MCF 10A (cell line): ENCODE data around the gene DRGX. TPM values are rescaled to one million over a fixed set of nuclear protein-coding genes. Genes with fewer than 3 reads are reported as not detected.

Experiments
- BruUV-seq: library from RNA; stranded (reverse); fragments of 400-500 nt; replicated peaks from 2 replicates; lab custom pipeline; 2021; lab: Mats Ljungman, UMichigan
- CTCF ChIA-PET: fragments of 300-600 bp; sonication (Branson Sonifier 250); formaldehyde crosslinking; extraction: SDS; loops from one replicate; lab custom pipeline; 2021; ENCODE audit warnings: antibody characterized with exemption, inconsistent platforms; lab: Yijun Ruan, JAX
- POLR2A ChIA-PET: fragments of 300-600, 350-650 bp; sonication (Branson Sonifier 250); formaldehyde crosslinking; extraction: SDS; loops from one replicate; lab custom pipeline; 2020; ENCODE audit warnings: antibody characterized with exemption, inconsistent platforms; lab: Yijun Ruan, JAX
- DNase-seq: peaks from one replicate; pipeline ENCODE4 v3.0.0-alpha.2; 2018; ENCODE audit not compliant: unreplicated experiment
- H3K27ac Mint-ChIP-seq: one replicate; pipeline ENCODE4 v1.8.0; 2022; ENCODE audit warnings: mild to moderate bottlenecking, low read depth, mixed read lengths; ENCODE audit not compliant: unreplicated experiment
- H3K27me3 Mint-ChIP-seq: one replicate; pipeline ENCODE4 v1.8.0; 2022; ENCODE audit warnings: mixed read lengths; ENCODE audit not compliant: insufficient read depth, unreplicated experiment
- H3K36me3 Mint-ChIP-seq: one replicate; pipeline ENCODE4 v1.8.0; 2022; ENCODE audit warnings: mild to moderate bottlenecking, moderate library complexity, mixed read lengths; ENCODE audit not compliant: insufficient read depth, unreplicated experiment
- H3K4me1 Mint-ChIP-seq: one replicate; pipeline ENCODE4 v1.8.0; 2022; ENCODE audit warnings: mixed read lengths; ENCODE audit not compliant: insufficient read depth, unreplicated experiment
- H3K4me3 Mint-ChIP-seq: one replicate; pipeline ENCODE4 v1.8.0; 2022; ENCODE audit warnings: mild to moderate bottlenecking, moderate library complexity, mixed read lengths; ENCODE audit not compliant: unreplicated experiment
- H3K9me3 Mint-ChIP-seq: one replicate; pipeline ENCODE4 v1.8.0; 2022; ENCODE audit warnings: mixed read lengths; ENCODE audit not compliant: unreplicated experiment
- intact Hi-C: fragments of 100-400 bp; cut with micrococcal nuclease; formaldehyde crosslinking; loops from 2 replicates; pipeline ENCODE4 v1.14.1; 2022
- total RNA-seq: library from RNA; stranded (reverse); gene quantifications from 2 replicates; pipeline ENCODE4 v1.2.3, GENCODE V29; 2022
- TF ChIP-seq, protein P1 (sequence below): fragments of 200-600 bp; IDR thresholded peaks from one replicate; pipeline ENCODE4 v1.8.0; 2022; ENCODE audit warnings: antibody characterized with exemption, mild to moderate bottlenecking; ENCODE audit not compliant: unreplicated experiment

Gene DRGX
- total RNA-seq, 1 experiment from 2014 or later, result not detected

DNA sequence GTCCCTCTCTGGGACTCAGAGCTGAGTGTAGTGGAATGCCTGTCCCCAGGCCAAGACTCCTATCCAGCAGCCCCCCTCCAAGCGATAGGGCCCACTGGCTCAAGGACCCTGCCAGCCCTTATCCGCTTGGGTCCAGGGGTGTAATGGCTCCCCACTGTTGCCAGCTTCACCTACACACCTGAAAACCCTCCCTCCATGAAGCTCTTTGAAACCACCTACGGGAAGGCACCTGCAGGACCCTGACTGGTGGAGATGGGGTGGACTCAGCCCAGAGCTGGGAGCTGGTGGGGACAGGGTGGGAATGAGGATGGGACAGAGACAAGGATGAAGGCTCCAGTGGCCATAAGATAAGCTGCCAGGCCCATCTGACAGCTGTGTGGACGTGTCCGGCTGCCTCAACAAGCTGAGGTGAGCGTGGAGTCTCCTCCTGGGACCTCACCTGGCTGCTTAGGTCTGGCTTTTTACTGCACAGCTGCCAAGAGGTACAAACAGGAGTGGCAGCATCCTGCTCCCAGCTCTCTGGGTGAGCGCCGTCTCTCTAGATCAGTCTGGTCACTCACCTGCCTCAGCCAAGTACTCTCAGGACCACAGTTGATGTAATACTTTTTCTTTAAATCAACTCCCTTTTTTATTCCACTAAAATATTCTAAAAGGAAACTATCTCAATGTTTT lies 41.9 kb downstream of the DRGX start:
- TF ChIP-seq, protein P1, sequence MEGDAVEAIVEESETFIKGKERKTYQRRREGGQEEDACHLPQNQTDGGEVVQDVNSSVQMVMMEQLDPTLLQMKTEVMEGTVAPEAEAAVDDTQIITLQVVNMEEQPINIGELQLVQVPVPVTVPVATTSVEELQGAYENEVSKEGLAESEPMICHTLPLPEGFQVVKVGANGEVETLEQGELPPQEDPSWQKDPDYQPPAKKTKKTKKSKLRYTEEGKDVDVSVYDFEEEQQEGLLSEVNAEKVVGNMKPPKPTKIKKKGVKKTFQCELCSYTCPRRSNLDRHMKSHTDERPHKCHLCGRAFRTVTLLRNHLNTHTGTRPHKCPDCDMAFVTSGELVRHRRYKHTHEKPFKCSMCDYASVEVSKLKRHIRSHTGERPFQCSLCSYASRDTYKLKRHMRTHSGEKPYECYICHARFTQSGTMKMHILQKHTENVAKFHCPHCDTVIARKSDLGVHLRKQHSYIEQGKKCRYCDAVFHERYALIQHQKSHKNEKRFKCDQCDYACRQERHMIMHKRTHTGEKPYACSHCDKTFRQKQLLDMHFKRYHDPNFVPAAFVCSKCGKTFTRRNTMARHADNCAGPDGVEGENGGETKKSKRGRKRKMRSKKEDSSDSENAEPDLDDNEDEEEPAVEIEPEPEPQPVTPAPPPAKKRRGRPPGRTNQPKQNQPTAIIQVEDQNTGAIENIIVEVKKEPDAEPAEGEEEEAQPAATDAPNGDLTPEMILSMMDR, result no peak
- H3K9me3 Mint-ChIP-seq, result no peaks in the 10 kb centered on the region
- no peak for DNase-seq
- no TSS peak for BruUV-seq
- intact Hi-C loops, result no loop called here
- H3K36me3 Mint-ChIP-seq, result no peaks in the 10 kb centered on the region
- no peak overlapping the region for H3K4me3 Mint-ChIP-seq
- H3K27ac Mint-ChIP-seq, result no peak overlapping the region
- H3K27me3 Mint-ChIP-seq, result no peaks in the 10 kb centered on the region
- CTCF ChIA-PET, result interaction anchor here (0.5 to 0.6 kb wide), 2 partner anchors 1260 to 1566 kb away, joined by 3 to 6 read pairs; no protein-coding TSS in a partner anchor
- POLR2A ChIA-PET, result no interaction called here
- H3K4me1 Mint-ChIP-seq, result no peaks in the 10 kb centered on the region

DNA sequence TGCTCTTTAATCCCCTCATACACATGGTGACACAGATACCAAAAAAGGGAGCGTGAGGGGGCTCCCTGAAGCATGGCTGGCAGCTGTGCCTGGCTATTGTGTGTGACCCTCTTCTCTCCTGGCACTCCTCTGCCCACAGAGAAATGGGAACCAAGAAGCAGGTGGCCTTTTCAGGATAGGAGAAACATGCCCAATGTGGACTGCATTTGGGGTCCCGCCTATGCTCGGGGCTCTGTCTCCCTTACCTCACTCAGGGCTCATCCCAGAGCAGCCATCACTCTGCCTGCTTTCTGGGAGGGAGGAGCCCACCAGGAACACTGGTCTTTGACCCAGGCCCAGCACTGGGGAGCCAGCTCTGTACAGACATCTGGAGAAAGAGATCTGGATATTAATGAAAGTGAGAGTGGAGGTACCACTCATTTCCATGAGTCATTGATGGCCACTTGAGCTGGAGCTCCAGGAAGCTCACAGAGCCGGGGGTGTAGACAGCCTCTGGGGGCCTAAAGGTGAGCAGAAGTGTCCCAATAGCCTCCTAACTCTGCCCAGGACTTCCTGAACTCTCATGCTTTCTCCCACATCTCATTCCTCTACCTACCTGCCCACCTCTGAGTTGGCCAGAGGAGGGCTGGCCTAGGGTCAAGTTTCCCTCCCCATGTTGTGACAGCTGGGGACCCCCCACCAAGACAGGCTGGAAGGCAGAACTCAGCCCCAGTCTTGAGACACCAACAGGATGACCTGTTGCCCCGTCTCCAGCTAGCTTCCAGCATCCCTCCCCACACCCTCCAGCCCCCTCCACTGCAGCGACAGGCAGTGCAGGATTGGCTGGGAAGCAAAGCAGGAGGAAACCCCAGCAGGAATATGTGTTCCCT lies 42.6 kb downstream of the DRGX start:
- no peaks in the 10 kb centered on the region for H3K9me3 Mint-ChIP-seq
- intact Hi-C loops, result no loop called here
- BruUV-seq, result no TSS peak
- H3K4me1 Mint-ChIP-seq, result no peaks in the 10 kb centered on the region
- no peaks in the 10 kb centered on the region for H3K27me3 Mint-ChIP-seq
- TF ChIP-seq, protein P1, result no peak
- no peak overlapping the region for H3K4me3 Mint-ChIP-seq
- H3K36me3 Mint-ChIP-seq, result no peaks in the 10 kb centered on the region
- POLR2A ChIA-PET, result no interaction called here
- CTCF ChIA-PET, result no interaction called here
- H3K27ac Mint-ChIP-seq, result no peak overlapping the region
- DNase-seq, result no peak

DNA sequence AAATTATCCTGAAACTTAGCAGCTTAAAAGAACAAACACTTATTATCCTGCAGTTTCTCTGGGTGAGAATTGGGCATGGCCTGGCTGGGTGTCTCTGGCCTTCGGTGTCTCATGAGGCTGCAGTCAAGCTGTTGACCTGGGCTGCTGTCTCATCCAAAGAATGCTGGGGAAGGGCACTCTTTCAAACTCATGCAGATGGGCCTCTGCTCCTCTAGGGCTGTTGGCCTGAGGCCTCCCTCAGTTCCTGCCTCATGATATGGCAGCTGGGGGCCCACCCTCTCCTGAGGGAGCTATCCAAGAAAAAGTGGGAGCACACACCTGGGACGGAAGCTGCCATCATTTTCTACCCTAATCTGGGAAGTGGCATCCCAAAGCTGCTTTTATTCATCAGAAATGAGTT lies 43.6 kb downstream of the DRGX start:
- Mint-ChIP-seq H3K4me3 (no peak overlapping the region), H3K4me1 (no peaks in the 10 kb centered on the region), H3K36me3 (no peaks in the 10 kb centered on the region), H3K27ac (no peak overlapping the region), H3K27me3 (peaks cover under 1% of the 10 kb centered on the region), H3K9me3 (no peaks in the 10 kb centered on the region)
- DNase-seq, result no peak
- TF ChIP-seq, protein P1, result no peak
- POLR2A ChIA-PET, result no interaction called here
- no TSS peak for BruUV-seq
- intact Hi-C loops, result no loop called here
- CTCF ChIA-PET, result interaction anchor here (0.6 kb wide), 1 partner anchor 470 kb away, joined by 3 read pairs; no protein-coding TSS in a partner anchor

DNA sequence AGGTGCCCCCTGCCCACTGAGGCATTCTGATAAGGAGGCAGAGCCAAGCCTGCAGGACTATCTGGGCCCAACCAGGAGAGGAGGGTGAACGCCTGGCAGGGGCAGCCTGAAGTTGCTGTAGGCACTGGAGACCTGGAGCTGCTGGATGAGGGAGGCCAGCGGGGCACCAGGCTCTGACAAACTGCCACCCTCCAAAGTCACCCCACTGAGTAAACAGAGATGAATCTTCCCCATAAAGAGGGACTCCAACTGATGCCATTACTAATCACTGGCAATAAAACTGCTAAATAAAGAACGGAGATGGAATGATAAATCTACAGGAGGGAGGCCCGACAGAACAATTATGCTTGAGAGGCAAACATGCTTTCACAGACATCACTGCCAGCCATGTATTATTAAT lies 44.2 kb downstream of the DRGX start:
- no peak for DNase-seq
- ChIA-PET CTCF (interaction anchor here (0.5 to 0.6 kb wide), 2 partner anchors 34 to 59 kb away, joined by 3 to 4 read pairs; no protein-coding TSS in a partner anchor), POLR2A (no interaction called here)
- no peaks in the 10 kb centered on the region for H3K4me1 Mint-ChIP-seq
- H3K27me3 Mint-ChIP-seq, result peaks cover 7% of the 10 kb centered on the region
- TF ChIP-seq, protein P1, result no peak
- BruUV-seq, result no TSS peak
- intact Hi-C loops, result no loop called here
- no peaks in the 10 kb centered on the region for H3K36me3 Mint-ChIP-seq
- no peaks in the 10 kb centered on the region for H3K9me3 Mint-ChIP-seq
- no peak overlapping the region for H3K4me3 Mint-ChIP-seq
- H3K27ac Mint-ChIP-seq, result no peak overlapping the region
